GM12864 (cell line): ENCODE data around the gene KRT74.

ENCODE experiments used
- DNase-seq: peaks from one replicate; pipeline ENCODE4 v3.0.0-alpha.2; 2011; ENCODE audit warnings: low read depth
- H3K4me3 ChIP-seq: 2 replicates; pipeline ENCODE4 v1.5.1; 2011; ENCODE audit warnings: mild to moderate bottlenecking, low read depth, low read length, control low read depth
- CTCF ChIP-seq: IDR thresholded peaks from 2 replicates; pipeline ENCODE4 v1.5.1; 2011; ENCODE audit warnings: low read depth, mild to moderate bottlenecking, moderate library complexity, low read length, control low read depth, inconsistent platforms; ENCODE audit errors: missing control alignments

Gene KRT74

GRCh38 chr12:52573743-52574142 lies at the start of gene KRT74:
KRT74 (minus strand) TSS chr12:52573843; CDS start chr12:52573777, 66 bp downstream.
- TF ChIP-seq CTCF, result no peak
- DNase-seq, result no peak
- H3K4me3 ChIP-seq, result no peak within 1 kb of the TSS

- no peak overlapping the region for H3K4me3 ChIP-seq
- DNase-seq, result no peak
- no peak for TF ChIP-seq CTCF
These were observed 48.7 kb upstream of the KRT74 start for GRCh38 chr12:52622349-52622748.

- no peak for TF ChIP-seq CTCF
- DNase-seq, result no peak
These were observed 45.2 kb upstream of the KRT74 start for GRCh38 chr12:52618866-52619265.

GRCh38 chr12:52618216-52618615 lies 44.6 kb upstream of the KRT74 start, which contains the start of gene KRT73:
KRT73 (minus strand) TSS chr12:52618559; CDS start chr12:52618524, 35 bp downstream.
- no peak for DNase-seq
- H3K4me3 ChIP-seq, result no peak within 1 kb of the TSS
- TF ChIP-seq CTCF, result no peak

More at GRCh38 chr12:52618866-52619265, 45.2 kb upstream of the KRT74 start:
- H3K4me3 ChIP-seq, result no peak overlapping the region

GRCh38 chr12:52617403-52617785 lies 43.8 kb upstream of the KRT74 start:
- H3K4me3 ChIP-seq, result no peak overlapping the region
- no peak for TF ChIP-seq CTCF
- DNase-seq, result no peak

- H3K4me3 ChIP-seq, result no peak overlapping the region
- TF ChIP-seq CTCF, result no peak
- DNase-seq, result no peak
These were observed 43.2 kb upstream of the KRT74 start for GRCh38 chr12:52616680-52617402.

- TF ChIP-seq CTCF, result no peak
- no peak for DNase-seq
- no peak overlapping the region for H3K4me3 ChIP-seq
These were observed 42.3 kb upstream of the KRT74 start for GRCh38 chr12:52615912-52616311.
